Body of pancreas (tissue), 4 donors: Measurements from ENCODE around the gene CDKN2AIP. TPM values are rescaled to one million over a fixed set of nuclear protein-coding genes. Genes with fewer than 3 reads are reported as not detected.

ENCODE experiments used
- ATAC-seq: fragments of 150-250 bp; one replicate; pipeline ENCODE4 v1.9.1; 2016
- DNase-seq, 4 donors: peaks; one replicate each; pipeline ENCODE4 v3.0.0-alpha.2; 2019
- H3K27ac ChIP-seq, 4 donors: fragments of 200-600 bp; sonication (generic); 1 replicate in 3 of 4; 2 replicates in 1 of 4; pipeline versions ENCODE4 v1.5.1 to v1.6.1; 2016 to 2019; ENCODE audit warnings: mild to moderate bottlenecking in 1 of 4, mixed read lengths in 1 of 4, moderate library complexity in 1 of 4
- H3K27me3 ChIP-seq, 2 donors: fragments of 200-600 bp; sonication (generic); one replicate each; pipeline ENCODE4 v1.6.0; 2016; ENCODE audit warnings: mild to moderate bottlenecking in 1 of 2
- H3K36me3 ChIP-seq, 2 donors: fragments of 200-600 bp; sonication (generic); replicated peaks in 1 of 2; 2 replicates each; pipeline ENCODE4 v1.5.1; 2016; ENCODE audit warnings: low read depth in 2 of 2; ENCODE audit not compliant: insufficient read depth in 1 of 2
- H3K4me1 ChIP-seq: fragments of 200-600 bp; sonication (generic); one replicate; pipeline ENCODE4 v1.6.0; 2016
- H3K4me3 ChIP-seq, 2 donors: fragments of 200-600 bp; sonication (generic); 1 replicate in 1 of 2; 2 replicates in 1 of 2; pipeline ENCODE4 v1.5.1; 2016 to 2019
- H3K9me3 ChIP-seq, 3 donors: fragments of 200-600 bp; sonication (generic); 1 replicate in 2 of 3; 2 replicates in 1 of 3; pipeline ENCODE4 v1.5.1; 2016
- POLR2A ChIP-seq, 3 donors: fragments of 450-650 bp; IDR thresholded peaks; one replicate each; pipeline ENCODE4 v1.6.1; 2016; ENCODE audit warnings: antibody characterized with exemption in 3 of 3, mild to moderate bottlenecking in 2 of 3
- WGBS, 2 donors: methylation state at CpG; one replicate each; pipeline ENCODE4 v1.1.5; 2017; 5-methylcytosine and 5-hydroxymethylcytosine counted together
- intact Hi-C: fragments of 100-400 bp; cut with DNase I; formaldehyde crosslinking; loops from one replicate; pipeline ENCODE4 v1.15.1; 2023
- total RNA-seq, 2 donors: library from RNA; depleted of rRNA; stranded (reverse); fragments of >200 nt; gene quantifications; one replicate each; pipeline ENCODE4 v1.1.0, GENCODE V29; 2016
- TF ChIP-seq, protein P1 (sequence below), 7 experiments: fragments of 450-650 bp in 4 of 7; fragments of 200-600 bp in 3 of 7; sonication (generic) in 3 of 7; IDR thresholded peaks; one replicate each; pipeline ENCODE4 v1.5.1; 2016 to 2019; ENCODE audit warnings: antibody characterized with exemption in 7 of 7

CDKN2AIP gene
- total RNA-seq, 2 donors from 2014 or later, result 10.9 to 20.4 TPM

DNA sequence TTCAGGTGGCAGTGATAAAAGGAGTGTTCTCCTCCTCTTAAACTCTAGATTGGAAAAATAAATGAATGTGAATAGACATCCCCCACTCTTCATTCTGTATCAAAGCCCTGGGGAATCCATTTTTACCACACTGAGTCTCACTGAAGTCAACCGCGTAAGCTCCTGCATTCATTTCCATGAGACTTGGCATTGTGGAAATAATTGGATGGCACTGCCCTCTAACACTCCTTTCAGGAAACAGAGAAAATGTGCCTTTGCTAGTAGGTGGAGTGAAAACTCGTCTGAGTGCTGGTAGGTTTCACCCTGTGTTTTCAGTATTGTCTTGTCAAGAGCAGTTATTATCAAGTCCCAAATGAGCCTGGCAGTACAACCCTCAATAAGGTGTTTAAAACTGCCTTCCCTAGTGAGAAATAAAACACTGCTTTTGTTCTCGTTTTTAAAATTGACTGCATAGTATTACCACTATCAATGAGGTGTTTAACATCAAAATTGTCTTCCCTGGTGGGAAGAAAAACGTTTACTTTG is 9.7 kb upstream of the CDKN2AIP start:
- Histone ChIP-seq H3K4me1 (peaks cover 20% of the 10 kb centered on the region), H3K4me3 (no peak overlapping the region), H3K9me3 (no peaks in the 10 kb centered on the region), H3K27me3 (no peaks in the 10 kb centered on the region), H3K36me3 (no peaks in the 10 kb centered on the region), H3K27ac (no peak overlapping the region)
- TF ChIP-seq, protein P1, sequence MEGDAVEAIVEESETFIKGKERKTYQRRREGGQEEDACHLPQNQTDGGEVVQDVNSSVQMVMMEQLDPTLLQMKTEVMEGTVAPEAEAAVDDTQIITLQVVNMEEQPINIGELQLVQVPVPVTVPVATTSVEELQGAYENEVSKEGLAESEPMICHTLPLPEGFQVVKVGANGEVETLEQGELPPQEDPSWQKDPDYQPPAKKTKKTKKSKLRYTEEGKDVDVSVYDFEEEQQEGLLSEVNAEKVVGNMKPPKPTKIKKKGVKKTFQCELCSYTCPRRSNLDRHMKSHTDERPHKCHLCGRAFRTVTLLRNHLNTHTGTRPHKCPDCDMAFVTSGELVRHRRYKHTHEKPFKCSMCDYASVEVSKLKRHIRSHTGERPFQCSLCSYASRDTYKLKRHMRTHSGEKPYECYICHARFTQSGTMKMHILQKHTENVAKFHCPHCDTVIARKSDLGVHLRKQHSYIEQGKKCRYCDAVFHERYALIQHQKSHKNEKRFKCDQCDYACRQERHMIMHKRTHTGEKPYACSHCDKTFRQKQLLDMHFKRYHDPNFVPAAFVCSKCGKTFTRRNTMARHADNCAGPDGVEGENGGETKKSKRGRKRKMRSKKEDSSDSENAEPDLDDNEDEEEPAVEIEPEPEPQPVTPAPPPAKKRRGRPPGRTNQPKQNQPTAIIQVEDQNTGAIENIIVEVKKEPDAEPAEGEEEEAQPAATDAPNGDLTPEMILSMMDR (IDR thresholded peaks at IDR 0.05), result no peak
- WGBS, 2 donors, result 48 to 60% methylated on average over 5 of the region's 5 CpGs
- no peak for DNase-seq
- ATAC-seq, result no peak
- intact Hi-C loops, result no loop called here

DNA sequence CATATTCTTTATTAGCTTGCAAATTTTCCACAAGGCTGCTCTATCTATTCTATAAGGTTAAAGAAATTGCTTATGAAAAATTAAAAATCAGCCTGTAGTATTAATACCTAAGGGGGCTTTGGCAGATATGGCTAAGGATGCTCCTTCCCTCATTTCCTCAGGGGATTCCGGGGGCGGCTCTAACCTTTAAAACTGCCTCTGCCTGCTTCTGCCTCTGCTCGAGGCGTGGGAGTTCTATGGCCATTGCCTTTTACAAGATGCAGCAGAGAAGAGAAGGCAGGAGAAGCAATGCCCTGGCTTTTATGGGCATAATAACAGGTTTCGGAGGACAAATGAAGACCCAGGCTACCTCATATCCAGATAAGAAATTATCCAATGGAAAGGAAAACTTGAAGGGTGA is 8.6 kb upstream of the CDKN2AIP start:
- intact Hi-C loops, result no loop called here
- Histone ChIP-seq H3K4me1 (peaks cover 20% of the 10 kb centered on the region), H3K9me3 (no peaks in the 10 kb centered on the region), H3K27me3 (no peaks in the 10 kb centered on the region), H3K27ac (no peak overlapping the region), H3K36me3 (no peaks in the 10 kb centered on the region), H3K4me3 (no peak overlapping the region)
- ATAC-seq, result no peak
- TF ChIP-seq, protein P1 (IDR thresholded peaks at IDR 0.05), result no peak
- no peak for TF ChIP-seq POLR2A (IDR thresholded peaks at IDR 0.05)
- no peak for DNase-seq
- 74 to 82% methylated on average over 5 of the region's 5 CpGs for WGBS, 2 donors

DNA sequence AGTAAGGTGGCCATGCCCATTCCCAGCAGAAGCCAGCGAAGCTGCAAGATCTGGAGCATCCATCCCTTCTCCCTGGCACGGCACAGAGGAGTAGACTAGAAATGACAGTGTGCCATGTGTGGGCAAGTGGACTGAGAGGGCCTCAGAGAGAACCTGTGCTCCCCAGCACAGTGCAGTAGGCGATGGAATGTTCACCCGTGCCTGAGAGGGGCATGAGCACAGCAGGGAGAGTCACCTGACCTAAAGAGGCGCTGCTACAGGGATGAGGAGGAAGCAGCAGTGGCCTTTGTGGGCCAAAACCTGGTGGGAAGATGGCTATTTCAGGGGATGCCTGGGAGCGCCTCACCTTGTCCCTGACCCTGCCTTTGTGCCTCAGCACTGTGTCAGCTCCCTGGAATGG is 8.0 kb upstream of the CDKN2AIP start:
- Histone ChIP-seq H3K27me3 (no peaks in the 10 kb centered on the region), H3K36me3 (no peaks in the 10 kb centered on the region), H3K27ac (no peak overlapping the region), H3K4me1 (peaks cover 20% of the 10 kb centered on the region), H3K4me3 (no peak overlapping the region), H3K9me3 (no peaks in the 10 kb centered on the region)
- ATAC-seq (no peak), DNase-seq (no peak)
- 76 to 94% methylated on average over 5 to 6 of the region's 6 CpGs for WGBS, 2 donors
- TF ChIP-seq, protein P1 (IDR thresholded peaks at IDR 0.05), result no peak
- TF ChIP-seq POLR2A (IDR thresholded peaks at IDR 0.05), result no peak
- intact Hi-C loops, result no loop called here

DNA sequence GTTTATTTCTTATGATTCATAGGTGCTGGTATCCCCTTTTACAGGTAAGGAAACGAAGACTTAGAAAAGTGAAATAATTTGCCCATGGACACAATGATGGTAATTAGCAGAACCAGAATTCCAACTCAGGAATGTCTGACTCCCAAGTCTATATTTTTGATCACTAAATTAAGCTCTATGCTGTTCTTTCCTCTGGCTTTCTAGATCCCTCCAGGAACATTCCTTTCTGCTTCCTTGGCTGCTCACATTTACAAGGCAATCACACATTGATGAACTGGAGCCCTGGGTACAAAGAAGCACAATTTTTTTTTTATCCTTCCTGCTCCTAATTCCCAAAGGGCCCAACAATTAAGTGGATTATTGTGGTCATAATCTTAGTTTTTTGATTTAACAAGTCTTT is 7.0 kb upstream of the CDKN2AIP start:
- no peaks in the 10 kb centered on the region for H3K9me3 ChIP-seq
- no peak overlapping the region for H3K4me3 ChIP-seq
- H3K27ac ChIP-seq, result peak overlapping the region in 3 of 4 donors; percentile 65 to 91 (median 88)
- no peak for TF ChIP-seq POLR2A (IDR thresholded peaks at IDR 0.05)
- TF ChIP-seq, protein P1 (IDR thresholded peaks at IDR 0.05), result no peak
- no peaks in the 10 kb centered on the region for H3K27me3 ChIP-seq
- 93 to 97% methylated on average over 1 of the region's 1 CpG for WGBS, 2 donors
- no peak for ATAC-seq
- intact Hi-C loops, result no loop called here
- DNase-seq, result no peak
- H3K36me3 ChIP-seq, result no peaks in the 10 kb centered on the region
- H3K4me1 ChIP-seq, result peaks cover 20% of the 10 kb centered on the region

DNA sequence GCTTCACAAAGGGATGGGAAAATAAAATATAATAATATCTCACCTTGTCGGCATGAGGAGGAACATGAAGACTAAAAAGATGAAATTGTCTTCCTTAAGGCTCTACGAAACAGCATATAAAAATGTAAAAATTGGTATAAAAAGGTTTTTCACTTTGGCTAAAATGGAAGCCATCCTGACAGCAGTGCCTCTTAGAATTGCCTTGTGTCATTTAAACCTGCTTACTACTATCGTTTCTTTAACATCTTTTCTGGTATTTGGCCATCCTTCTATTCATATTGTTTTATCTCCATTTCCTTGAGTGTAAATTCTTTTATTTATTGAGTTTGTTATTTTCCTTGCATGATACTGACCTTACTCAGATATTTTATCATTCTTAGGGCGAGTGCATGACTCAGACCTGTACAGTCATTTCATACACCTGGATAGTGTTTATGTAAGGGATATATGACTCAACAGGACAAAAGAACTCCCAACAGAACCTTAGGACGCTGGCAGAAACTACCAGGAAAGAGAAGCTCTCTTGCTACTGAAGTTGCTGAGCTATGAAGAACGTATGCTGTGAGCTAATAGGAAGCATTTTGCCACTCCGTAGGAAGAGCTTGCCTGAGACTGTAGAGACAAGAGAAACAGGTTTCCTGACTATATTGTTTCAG is 5.8 kb upstream of the CDKN2AIP start:
- intact Hi-C loops, result no loop called here
- TF ChIP-seq, protein P1 (IDR thresholded peaks at IDR 0.05), result no peak
- peak; percentile 21 to 84 (median 66) for TF ChIP-seq POLR2A (IDR thresholded peaks at IDR 0.05)
- Histone ChIP-seq H3K27me3 (no peaks in the 10 kb centered on the region), H3K9me3 (no peaks in the 10 kb centered on the region), H3K4me1 (peaks cover 26% of the 10 kb centered on the region), H3K27ac (peak overlapping the region; percentile 65 to 91 (median 82)), H3K4me3 (no peak overlapping the region), H3K36me3 (no peaks in the 10 kb centered on the region)
- DNase-seq (peak; percentile 49 to 80 (median 62)), ATAC-seq (peak; percentile 94)
- 23 to 43% methylated on average over 7 of the region's 7 CpGs for WGBS, 2 donors
